Muscle layer of duodenum (tissue), 2 donors: ENCODE results near the gene XCR1.
"Not testable (repeated sequence)": the region's sequence is repeated elsewhere in the genome, so short reads cannot be mapped to it uniquely, and the experiment has no call there.

ENCODE experiments used
- H3K27ac ChIP-seq: one replicate; pipeline ENCODE4 v1.7.0; 2013; ENCODE audit warnings: mild to moderate bottlenecking, low read length
- H3K27me3 ChIP-seq: one replicate; pipeline ENCODE4 v1.7.0; 2013; ENCODE audit warnings: low read depth, mild to moderate bottlenecking, control low read depth, low read length
- H3K36me3 ChIP-seq, 2 donors: one replicate each; pipeline ENCODE4 v1.7.0; 2013; ENCODE audit warnings: low read length in 2 of 2, control low read depth in 1 of 2, mild to moderate bottlenecking in 1 of 2; ENCODE audit not compliant: insufficient read depth in 2 of 2, control insufficient read depth in 1 of 2
- H3K4me1 ChIP-seq, 2 donors: one replicate each; pipeline ENCODE4 v1.7.0; 2013; ENCODE audit warnings: low read length in 2 of 2, mild to moderate bottlenecking in 2 of 2, control low read depth in 1 of 2, moderate library complexity in 1 of 2; ENCODE audit not compliant: insufficient read depth in 2 of 2, control insufficient read depth in 1 of 2
- H3K4me3 ChIP-seq, 2 donors: one replicate each; pipeline ENCODE4 v1.7.0; 2013; ENCODE audit warnings: low read length in 2 of 2, low read depth in 1 of 2, mild to moderate bottlenecking in 1 of 2
- H3K9me3 ChIP-seq, 2 donors: one replicate each; pipeline ENCODE4 v1.7.0; 2013; ENCODE audit warnings: low read length in 2 of 2, control low read depth in 1 of 2, mild to moderate bottlenecking in 1 of 2; ENCODE audit not compliant: control insufficient read depth in 1 of 2
- donor health status: healthy.

XCR1 gene

GRCh38 chr3:46020766-46021510, 6.3 kb downstream of the XCR1 start:
- H3K36me3 ChIP-seq = no peaks in the 10 kb centered on the region
- no peak overlapping the region for H3K4me3 ChIP-seq

GRCh38 chr3:46019707-46020106, 7.6 kb downstream of the XCR1 start:
- H3K27ac ChIP-seq = no peak overlapping the region
- H3K27me3 ChIP-seq = no peaks in the 10 kb centered on the region
- no peak overlapping the region for H3K4me3 ChIP-seq
- H3K4me1 ChIP-seq = no peaks in the 10 kb centered on the region
- H3K9me3 ChIP-seq = no peaks in the 10 kb centered on the region
- no peaks in the 10 kb centered on the region for H3K36me3 ChIP-seq

More at GRCh38 chr3:46020766-46021510, 6.3 kb downstream of the XCR1 start:
- H3K27ac ChIP-seq = no peak overlapping the region
- H3K4me1 ChIP-seq = no peaks in the 10 kb centered on the region
- H3K27me3 ChIP-seq = no peaks in the 10 kb centered on the region
- no peaks in the 10 kb centered on the region for H3K9me3 ChIP-seq

DNA sequence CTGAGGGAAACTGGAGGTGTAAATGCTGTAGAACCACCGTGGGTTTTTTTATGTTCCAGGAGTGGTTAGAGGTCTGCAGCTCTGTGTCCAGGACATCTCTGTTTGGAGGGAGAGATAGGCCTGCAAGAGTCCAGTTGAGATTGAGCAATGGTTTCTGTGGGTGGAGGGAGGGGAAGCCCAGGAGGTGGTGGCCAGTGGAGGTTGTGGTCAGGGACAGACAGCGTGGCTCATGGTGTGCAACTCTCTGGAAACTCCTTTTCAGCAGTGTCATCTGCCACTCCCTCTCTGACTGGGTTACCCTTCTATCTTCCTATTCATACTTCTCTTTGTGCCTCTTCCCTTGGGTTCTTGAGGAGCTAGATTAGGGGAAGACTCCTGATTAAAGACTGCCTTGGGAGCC, 9.6 kb downstream of the XCR1 start:
- Histone ChIP-seq H3K36me3 (no peaks in the 10 kb centered on the region), H3K4me3 (no peak overlapping the region), H3K27ac (no peak overlapping the region), H3K9me3 (no peaks in the 10 kb centered on the region), H3K4me1 (no peaks in the 10 kb centered on the region), H3K27me3 (no peaks in the 10 kb centered on the region)

DNA sequence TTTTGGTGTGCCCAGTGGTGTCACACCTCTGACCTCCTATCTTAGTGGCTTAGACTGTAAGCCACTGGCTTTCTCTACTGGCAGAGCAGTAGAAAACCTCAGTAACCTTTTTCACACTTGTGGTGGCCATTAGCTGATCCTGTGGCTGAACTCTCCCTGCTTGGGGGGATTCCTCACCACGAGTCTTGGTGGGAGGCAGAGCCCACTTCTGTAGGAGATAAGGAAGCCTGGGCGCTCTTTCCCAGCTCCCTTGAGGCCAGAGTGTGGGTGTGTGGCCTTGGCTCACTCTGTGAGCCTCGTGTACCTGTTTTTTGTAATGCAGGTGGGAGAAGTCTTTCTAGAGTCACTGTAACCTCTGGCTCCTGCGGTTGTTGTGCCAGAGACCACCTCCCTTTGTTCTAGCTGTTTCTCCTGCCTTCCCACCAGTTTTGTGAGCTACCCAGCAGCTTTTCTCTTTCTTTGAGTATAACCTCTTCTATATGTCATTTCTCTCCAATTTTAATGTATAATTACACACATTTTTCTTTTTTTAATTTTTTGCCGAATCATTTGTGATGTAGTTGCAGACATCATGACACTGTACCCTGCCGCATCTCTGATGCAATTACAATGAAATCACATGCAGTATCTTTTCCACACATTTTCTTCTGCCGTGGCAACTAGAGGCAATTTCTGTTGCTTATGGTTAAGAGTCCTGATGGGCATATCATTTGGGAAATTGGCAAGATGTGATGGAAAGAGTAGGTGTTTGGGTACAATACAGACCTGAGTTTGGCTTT, 13.8 kb downstream of the XCR1 start:
- H3K9me3 ChIP-seq = no peaks in the 10 kb centered on the region

GRCh38 chr3:46012246-46012645, 15.0 kb downstream of the XCR1 start:
- Histone ChIP-seq H3K36me3 (no peaks in the 10 kb centered on the region), H3K27ac (no peak overlapping the region), H3K9me3 (no peaks in the 10 kb centered on the region), H3K27me3 (no peaks in the 10 kb centered on the region), H3K4me1 (no peaks in the 10 kb centered on the region), H3K4me3 (no peak overlapping the region)

More for the DNA sequence above, 13.8 kb downstream of the XCR1 start:
- Histone ChIP-seq H3K36me3 (no peaks in the 10 kb centered on the region), H3K27ac (no peak overlapping the region), H3K4me3 (no peak overlapping the region), H3K27me3 (no peaks in the 10 kb centered on the region), H3K4me1 (no peaks in the 10 kb centered on the region)

- H3K36me3 ChIP-seq = no peaks in the 10 kb centered on the region
- H3K4me3 ChIP-seq = no peak overlapping the region
- no peaks in the 10 kb centered on the region for H3K27me3 ChIP-seq
- no peak overlapping the region for H3K27ac ChIP-seq
- H3K4me1 ChIP-seq = peaks cover 0 to 6% of the 10 kb centered on the region in 2 donors
- no peaks in the 10 kb centered on the region for H3K9me3 ChIP-seq
These were observed 16.7 kb downstream of the XCR1 start for GRCh38 chr3:46010519-46011113.

DNA sequence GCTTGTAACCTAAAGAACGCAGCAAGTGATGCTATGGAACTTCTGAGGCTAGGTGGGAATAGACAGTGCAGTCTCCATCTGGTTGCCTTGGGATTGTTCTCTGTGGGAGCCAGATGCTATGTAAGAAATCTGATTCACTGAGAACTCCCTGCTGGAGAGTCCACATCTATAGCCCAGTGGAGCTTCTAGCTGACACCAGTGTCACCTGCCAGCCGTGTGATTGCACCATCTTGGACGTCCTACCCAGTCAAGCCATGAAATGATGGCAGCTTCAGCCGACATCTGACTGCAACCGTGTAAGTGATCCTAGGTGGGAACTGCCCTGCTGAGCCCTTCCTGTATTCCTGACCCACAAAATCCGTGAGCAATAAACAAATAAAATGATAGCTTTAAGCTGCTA, 19.2 kb downstream of the XCR1 start:
- H3K9me3 ChIP-seq = no peaks in the 10 kb centered on the region
- H3K27ac ChIP-seq = no peak overlapping the region
- H3K4me3 ChIP-seq = no peak overlapping the region
- no peaks in the 10 kb centered on the region for H3K27me3 ChIP-seq
- H3K36me3 ChIP-seq = no peaks in the 10 kb centered on the region
- H3K4me1 ChIP-seq = peaks cover 0 to 6% of the 10 kb centered on the region in 2 donors

- Histone ChIP-seq H3K4me1 (peaks cover 0 to 6% of the 10 kb centered on the region in 2 donors), H3K9me3 (no peaks in the 10 kb centered on the region), H3K36me3 (no peaks in the 10 kb centered on the region), H3K27me3 (no peaks in the 10 kb centered on the region), H3K4me3 (no peak overlapping the region), H3K27ac (no peak overlapping the region)
These were observed 20.0 kb downstream of the XCR1 start for GRCh38 chr3:46007280-46007679.

- Histone ChIP-seq H3K4me3 (no peak overlapping the region), H3K4me1 (peaks cover 0 to 6% of the 10 kb centered on the region in 2 donors), H3K27ac (no peak overlapping the region), H3K9me3 (no peaks in the 10 kb centered on the region), H3K36me3 (no peaks in the 10 kb centered on the region), H3K27me3 (no peaks in the 10 kb centered on the region)
These were observed 20.8 kb downstream of the XCR1 start for GRCh38 chr3:46006238-46007032.

DNA sequence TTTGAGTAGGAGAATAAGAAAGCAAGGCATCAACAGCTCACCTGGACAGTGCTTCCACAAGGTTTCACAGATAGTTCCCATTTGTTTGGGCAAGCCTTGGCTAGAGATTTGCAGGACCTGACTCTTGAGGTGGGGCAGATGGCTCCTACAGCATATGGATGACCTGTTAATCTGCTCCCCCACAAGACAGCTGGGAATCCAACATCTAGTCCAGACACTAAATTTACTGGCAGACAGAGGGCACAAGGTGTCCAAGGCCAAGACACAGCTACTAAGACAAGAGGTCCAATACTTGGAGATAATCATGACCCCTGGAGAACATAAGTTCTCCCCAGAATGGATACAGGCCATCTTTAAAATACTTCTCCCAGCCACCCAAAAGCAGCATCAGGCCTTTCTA, 23.6 kb downstream of the XCR1 start:
- not testable (repeated sequence) for H3K9me3 ChIP-seq, H3K4me3 ChIP-seq, H3K27ac ChIP-seq, H3K4me1 ChIP-seq, H3K27me3 ChIP-seq, H3K36me3 ChIP-seq

DNA sequence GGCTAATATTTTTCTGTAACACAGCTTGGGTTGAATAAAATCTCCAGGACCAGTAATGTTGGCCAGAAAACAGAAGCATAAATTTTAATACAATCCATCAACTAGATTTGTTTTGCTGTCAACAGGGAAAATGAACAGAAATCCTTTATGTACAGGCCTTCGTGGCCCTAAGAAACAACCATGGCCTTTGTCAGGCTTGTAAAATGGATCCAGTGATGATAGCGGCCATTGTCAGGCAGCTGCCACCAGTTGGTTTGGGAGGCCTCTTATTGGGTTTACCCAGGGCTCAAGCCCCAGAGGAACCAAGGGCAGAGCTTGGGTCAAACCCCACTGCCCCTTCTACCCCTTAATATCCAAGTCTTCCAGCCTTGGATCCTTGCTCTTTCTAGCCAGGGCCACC, 26.1 kb downstream of the XCR1 start:
- Histone ChIP-seq H3K27me3 (no peaks in the 10 kb centered on the region), H3K4me1 (peaks cover 0 to 2% of the 10 kb centered on the region in 2 donors), H3K4me3 (no peak overlapping the region), H3K9me3 (no peaks in the 10 kb centered on the region), H3K27ac (no peak overlapping the region), H3K36me3 (no peaks in the 10 kb centered on the region)
